A673 (cell line): ENCODE data around the gene PRPS2. TPM values are rescaled to one million over a fixed set of nuclear protein-coding genes. Genes with fewer than 3 reads are reported as not detected.
A peak's percentile ranks its signal among the peaks of the same experiment; 100 is the strongest.

ENCODE experiments used
- BruUV-seq: library from RNA; stranded (reverse); fragments of 400-500 nt; replicated peaks from 2 replicates; lab custom pipeline; 2021; lab: Mats Ljungman, UMichigan
- CTCF ChIA-PET: fragments of 300-600 bp; sonication (Branson Sonifier 250); formaldehyde crosslinking; loops from one replicate; lab custom pipeline; 2022; ENCODE audit warnings: antibody characterized with exemption; lab: Charles Lee
- POLR2A ChIA-PET: fragments of 300-600 bp; sonication (Branson Sonifier 250); formaldehyde crosslinking; loops from one replicate; lab custom pipeline; 2022; ENCODE audit warnings: antibody characterized with exemption; ENCODE audit not compliant: low non-redundant PET; lab: Charles Lee
- DNase-seq: peaks from one replicate; pipeline ENCODE4 v3.0.0-alpha.2; 2015; ENCODE audit warnings: low spot score
- H3K27ac ChIP-seq: fragments of 200-600 bp; sonication (generic); 2 replicates; pipeline ENCODE4 v1.5.1; 2016; ENCODE audit warnings: mixed run types, low read depth, mild to moderate bottlenecking, mixed read lengths, antibody characterized with exemption, low read length; ENCODE audit not compliant: poor library complexity, severe bottlenecking
- H3K27me3 ChIP-seq: fragments of 200-600 bp; sonication (generic); replicated peaks from 2 replicates; pipeline ENCODE4 v1.6.1; 2017; ENCODE audit warnings: mixed run types, low read depth, mild to moderate bottlenecking, mixed read lengths, antibody characterized with exemption, low read length; ENCODE audit not compliant: insufficient read depth, poor library complexity
- H3K36me3 ChIP-seq: fragments of 200-600 bp; sonication (generic); 2 replicates; pipeline ENCODE4 v1.6.1; 2016; ENCODE audit warnings: mixed run types, mild to moderate bottlenecking, mixed read lengths, antibody characterized with exemption, low read length; ENCODE audit not compliant: insufficient read depth, poor library complexity, severe bottlenecking
- H3K4me1 ChIP-seq: fragments of 200-600 bp; sonication (generic); 2 replicates; pipeline ENCODE4 v1.6.1; 2017; ENCODE audit warnings: mixed run types, mild to moderate bottlenecking, mixed read lengths, antibody characterized with exemption, low read length; ENCODE audit not compliant: insufficient read depth, poor library complexity, severe bottlenecking
- H3K4me3 ChIP-seq: fragments of 200-600 bp; sonication (generic); 2 replicates; pipeline ENCODE4 v1.5.1; 2016; ENCODE audit warnings: low read depth, mixed run types, mild to moderate bottlenecking, mixed read lengths, low read length; ENCODE audit not compliant: poor library complexity, severe bottlenecking
- H3K9me3 ChIP-seq: fragments of 200-600 bp; sonication (generic); 2 replicates; pipeline ENCODE4 v1.6.1; 2016; ENCODE audit warnings: mixed run types, low read depth, mild to moderate bottlenecking, mixed read lengths, antibody characterized with exemption, low read length; ENCODE audit not compliant: poor library complexity, severe bottlenecking
- EZH2 ChIP-seq: fragments of 200-600 bp; sonication (generic); IDR thresholded peaks from 2 replicates; pipeline ENCODE4 v1.6.1; 2017; ENCODE audit warnings: borderline replicate concordance, low read depth, mild to moderate bottlenecking, mixed read lengths, antibody characterized with exemption, low read length; ENCODE audit not compliant: poor library complexity, severe bottlenecking
- intact Hi-C: fragments of 100-400 bp; cut with micrococcal nuclease; formaldehyde crosslinking; loops from one replicate; pipeline ENCODE4 v1.10.0; 2022; ENCODE audit not compliant: unreplicated experiment
- total RNA-seq: library from RNA; stranded (reverse); gene quantifications from 2 replicates; pipeline ENCODE4 v1.2.3, GENCODE V29; 2021
- TF ChIP-seq, protein P1 (sequence below): fragments of 300-800, 200-600 bp; sonication (generic); conservative IDR thresholded peaks from 2 replicates; pipeline ENCODE4 v1.5.1; 2017; ENCODE audit warnings: low read depth, mild to moderate bottlenecking, antibody characterized with exemption, low read length, moderate library complexity, mixed read lengths

The PRPS2 gene
- total RNA-seq, 1 experiment from 2014 or later = 38.9 TPM

- no peaks in the 10 kb centered on the region for H3K9me3 ChIP-seq
- DNase-seq = no peak
- intact Hi-C loops = no loop called here
- TF ChIP-seq, protein P1, sequence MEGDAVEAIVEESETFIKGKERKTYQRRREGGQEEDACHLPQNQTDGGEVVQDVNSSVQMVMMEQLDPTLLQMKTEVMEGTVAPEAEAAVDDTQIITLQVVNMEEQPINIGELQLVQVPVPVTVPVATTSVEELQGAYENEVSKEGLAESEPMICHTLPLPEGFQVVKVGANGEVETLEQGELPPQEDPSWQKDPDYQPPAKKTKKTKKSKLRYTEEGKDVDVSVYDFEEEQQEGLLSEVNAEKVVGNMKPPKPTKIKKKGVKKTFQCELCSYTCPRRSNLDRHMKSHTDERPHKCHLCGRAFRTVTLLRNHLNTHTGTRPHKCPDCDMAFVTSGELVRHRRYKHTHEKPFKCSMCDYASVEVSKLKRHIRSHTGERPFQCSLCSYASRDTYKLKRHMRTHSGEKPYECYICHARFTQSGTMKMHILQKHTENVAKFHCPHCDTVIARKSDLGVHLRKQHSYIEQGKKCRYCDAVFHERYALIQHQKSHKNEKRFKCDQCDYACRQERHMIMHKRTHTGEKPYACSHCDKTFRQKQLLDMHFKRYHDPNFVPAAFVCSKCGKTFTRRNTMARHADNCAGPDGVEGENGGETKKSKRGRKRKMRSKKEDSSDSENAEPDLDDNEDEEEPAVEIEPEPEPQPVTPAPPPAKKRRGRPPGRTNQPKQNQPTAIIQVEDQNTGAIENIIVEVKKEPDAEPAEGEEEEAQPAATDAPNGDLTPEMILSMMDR = no peak
- no peak for TF ChIP-seq EZH2
- POLR2A ChIA-PET = no interaction called here
- BruUV-seq = no TSS peak
- no peaks in the 10 kb centered on the region for H3K4me1 ChIP-seq
- H3K4me3 ChIP-seq = no peak overlapping the region
- peaks cover 29% of the 10 kb centered on the region for H3K27me3 ChIP-seq
- H3K36me3 ChIP-seq = no peaks in the 10 kb centered on the region
- CTCF ChIA-PET = no interaction called here
- no peak overlapping the region for H3K27ac ChIP-seq
Observed at GRCh38 chrX:12767856-12768255, 23.4 kb upstream of the PRPS2 start.

DNA sequence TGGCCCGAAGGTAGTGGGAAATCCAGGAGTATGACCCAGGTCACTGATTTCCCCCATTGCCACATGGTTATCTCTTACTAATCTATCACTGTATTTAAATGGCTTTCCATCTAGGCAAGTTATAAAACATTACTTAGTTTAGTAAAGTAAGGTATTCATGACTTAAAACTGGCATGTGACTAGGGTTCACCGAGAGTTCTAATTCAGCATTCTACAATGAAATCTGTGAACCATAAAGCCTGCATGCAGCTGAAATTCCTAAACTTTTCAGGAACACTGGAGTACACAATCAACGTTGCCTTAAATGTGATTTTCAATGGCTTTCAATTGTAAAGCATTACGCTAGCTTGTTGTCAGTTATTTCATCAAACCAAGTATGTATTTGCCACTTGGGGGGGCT, 22.7 kb upstream of the PRPS2 start:
- ChIA-PET CTCF (no interaction called here), POLR2A (interaction anchor here (0.6 kb wide), 1 partner anchor 119 kb away, joined by 3 read pairs; no protein-coding TSS in a partner anchor)
- peaks cover 35% of the 10 kb centered on the region for H3K27me3 ChIP-seq
- intact Hi-C loops = no loop called here
- no peak overlapping the region for H3K4me3 ChIP-seq
- DNase-seq = no peak
- no peak overlapping the region for H3K27ac ChIP-seq
- no peak for TF ChIP-seq EZH2
- TF ChIP-seq, protein P1 = 0 out of 2 replicates have a peak, but pooled peaks have one; percentile 7
- no peaks in the 10 kb centered on the region for H3K36me3 ChIP-seq
- H3K9me3 ChIP-seq = no peaks in the 10 kb centered on the region
- no peaks in the 10 kb centered on the region for H3K4me1 ChIP-seq
- BruUV-seq = no TSS peak

GRCh38 chrX:12770440-12770839, 20.8 kb upstream of the PRPS2 start:
- ChIA-PET CTCF (interaction anchor here (1.6 kb wide), 1 partner anchor 20 kb away, joined by 6 read pairs; the partner anchor contains the start of gene PRPS2), POLR2A (no interaction called here)
- peak; percentile 43 for DNase-seq
- H3K27ac ChIP-seq = no peak overlapping the region
- intact Hi-C loops = no loop called here
- no peaks in the 10 kb centered on the region for H3K36me3 ChIP-seq
- no peak overlapping the region for H3K4me3 ChIP-seq
- no TSS peak for BruUV-seq
- no peaks in the 10 kb centered on the region for H3K4me1 ChIP-seq
- H3K9me3 ChIP-seq = no peaks in the 10 kb centered on the region
- TF ChIP-seq, protein P1 = peak; percentile 73
- TF ChIP-seq EZH2 = no peak
- peaks cover 50% of the 10 kb centered on the region for H3K27me3 ChIP-seq
